ENCODE results near the gene GRID1. TPM values are rescaled to one million over a fixed set of nuclear protein-coding genes. Genes with fewer than 3 reads are reported as not detected.

The GRID1 gene
- polyA plus RNA-seq, 4 donors = 0.27 to 1.1 (median 0.40) TPM; not detected in 1

- Histone ChIP-seq H3K27me3 (ENCODE audit: control insufficient read depth in 3 of 3, insufficient read depth in 3 of 3, low read length in 3 of 3) (no peaks in the 10 kb centered on the region), H3K4me1 (ENCODE audit: control insufficient read depth in 3 of 3, insufficient read depth in 2 of 3, low read depth in 1 of 3, low read length in 2 of 3) (no peaks in the 10 kb centered on the region), H3K36me3 (ENCODE audit: control insufficient read depth in 3 of 3, insufficient read depth in 2 of 3, low read depth in 1 of 3, low read length in 3 of 3) (no peaks in the 10 kb centered on the region), H3K4me3 (ENCODE audit: low read depth in 1 of 3, low read length in 3 of 3) (no peak overlapping the region), H3K9me3 (ENCODE audit: control insufficient read depth in 2 of 2, insufficient read depth in 1 of 2, low read depth in 1 of 2, low read length in 1 of 2) (no peaks in the 10 kb centered on the region), H3K27ac (ENCODE audit: low read depth in 1 of 3, low read length in 2 of 3) (no peak overlapping the region)
- 57 to 67% (median 67%) methylated on average over 12 of the region's 12 CpGs for WGBS, 3 donors
- DNase-seq (no peak), FAIRE-seq (no peak)
These were observed 74.8 kb downstream of the GRID1 start for GRCh38 chr10:86291616-86292340.

- H3K4me3 ChIP-seq (ENCODE audit: low read depth in 1 of 3, low read length in 3 of 3) = no peak overlapping the region
- H3K9me3 ChIP-seq (ENCODE audit: control insufficient read depth in 2 of 2, insufficient read depth in 1 of 2, low read depth in 1 of 2, low read length in 1 of 2) = no peaks in the 10 kb centered on the region
- no peaks in the 10 kb centered on the region for H3K27me3 ChIP-seq (ENCODE audit: control insufficient read depth in 3 of 3, insufficient read depth in 3 of 3, low read length in 3 of 3)
- H3K27ac ChIP-seq (ENCODE audit: low read depth in 1 of 3, low read length in 2 of 3) = no peak overlapping the region
- WGBS, 3 donors = 69 to 77% (median 69%) methylated on average over 9 of the region's 9 CpGs
- DNase-seq (no peak), FAIRE-seq (no peak)
- no peaks in the 10 kb centered on the region for H3K36me3 ChIP-seq (ENCODE audit: control insufficient read depth in 3 of 3, insufficient read depth in 2 of 3, low read depth in 1 of 3, low read length in 3 of 3)
- H3K4me1 ChIP-seq (ENCODE audit: control insufficient read depth in 3 of 3, insufficient read depth in 2 of 3, low read depth in 1 of 3, low read length in 2 of 3) = no peaks in the 10 kb centered on the region
These were observed 75.5 kb downstream of the GRID1 start for GRCh38 chr10:86290933-86291615.

- Histone ChIP-seq H3K27ac (ENCODE audit: low read depth in 1 of 3, low read length in 2 of 3) (no peak overlapping the region), H3K4me1 (ENCODE audit: control insufficient read depth in 3 of 3, insufficient read depth in 2 of 3, low read depth in 1 of 3, low read length in 2 of 3) (no peaks in the 10 kb centered on the region), H3K27me3 (ENCODE audit: control insufficient read depth in 3 of 3, insufficient read depth in 3 of 3, low read length in 3 of 3) (no peaks in the 10 kb centered on the region), H3K9me3 (ENCODE audit: control insufficient read depth in 2 of 2, insufficient read depth in 1 of 2, low read depth in 1 of 2, low read length in 1 of 2) (no peaks in the 10 kb centered on the region), H3K36me3 (ENCODE audit: control insufficient read depth in 3 of 3, insufficient read depth in 2 of 3, low read depth in 1 of 3, low read length in 3 of 3) (no peaks in the 10 kb centered on the region), H3K4me3 (ENCODE audit: low read depth in 1 of 3, low read length in 3 of 3) (no peak overlapping the region)
- FAIRE-seq = no peak
- WGBS, 3 donors = 47 to 63% (median 60%) methylated on average over 2 of the region's 2 CpGs
- no peak for DNase-seq
These were observed 77.1 kb downstream of the GRID1 start for GRCh38 chr10:86289577-86289868.

GRCh38 chr10:86288695-86289576 is 77.7 kb downstream of the GRID1 start:
- H3K9me3 ChIP-seq (ENCODE audit: control insufficient read depth in 2 of 2, insufficient read depth in 1 of 2, low read depth in 1 of 2, low read length in 1 of 2) = no peaks in the 10 kb centered on the region
- H3K27me3 ChIP-seq (ENCODE audit: control insufficient read depth in 3 of 3, insufficient read depth in 3 of 3, low read length in 3 of 3) = no peaks in the 10 kb centered on the region
- H3K4me1 ChIP-seq (ENCODE audit: control insufficient read depth in 3 of 3, insufficient read depth in 2 of 3, low read depth in 1 of 3, low read length in 2 of 3) = no peaks in the 10 kb centered on the region
- FAIRE-seq (no peak), DNase-seq (no peak)
- 83 to 88% (median 88%) methylated on average over 10 of the region's 10 CpGs for WGBS, 3 donors
- H3K4me3 ChIP-seq (ENCODE audit: low read depth in 1 of 3, low read length in 3 of 3) = no peak overlapping the region
- H3K27ac ChIP-seq (ENCODE audit: low read depth in 1 of 3, low read length in 2 of 3) = no peak overlapping the region
- H3K36me3 ChIP-seq (ENCODE audit: control insufficient read depth in 3 of 3, insufficient read depth in 2 of 3, low read depth in 1 of 3, low read length in 3 of 3) = no peaks in the 10 kb centered on the region

GRCh38 chr10:86287966-86288579 is 78.5 kb downstream of the GRID1 start:
- Histone ChIP-seq H3K9me3 (ENCODE audit: control insufficient read depth in 2 of 2, insufficient read depth in 1 of 2, low read depth in 1 of 2, low read length in 1 of 2) (no peaks in the 10 kb centered on the region), H3K27me3 (ENCODE audit: control insufficient read depth in 3 of 3, insufficient read depth in 3 of 3, low read length in 3 of 3) (no peaks in the 10 kb centered on the region), H3K27ac (ENCODE audit: low read depth in 1 of 3, low read length in 2 of 3) (no peak overlapping the region), H3K4me1 (ENCODE audit: control insufficient read depth in 3 of 3, insufficient read depth in 2 of 3, low read depth in 1 of 3, low read length in 2 of 3) (no peaks in the 10 kb centered on the region), H3K36me3 (ENCODE audit: control insufficient read depth in 3 of 3, insufficient read depth in 2 of 3, low read depth in 1 of 3, low read length in 3 of 3) (no peaks in the 10 kb centered on the region), H3K4me3 (ENCODE audit: low read depth in 1 of 3, low read length in 3 of 3) (no peak overlapping the region)
- DNase-seq = no peak
- FAIRE-seq = no peak
- 61 to 67% (median 63%) methylated on average over 6 of the region's 6 CpGs for WGBS, 3 donors

GRCh38 chr10:86287110-86287793 is 79.3 kb downstream of the GRID1 start:
- H3K27ac ChIP-seq (ENCODE audit: low read depth in 1 of 3, low read length in 2 of 3) = no peak overlapping the region
- DNase-seq = no peak
- FAIRE-seq = no peak
- no peaks in the 10 kb centered on the region for H3K4me1 ChIP-seq (ENCODE audit: control insufficient read depth in 3 of 3, insufficient read depth in 2 of 3, low read depth in 1 of 3, low read length in 2 of 3)
- no peaks in the 10 kb centered on the region for H3K36me3 ChIP-seq (ENCODE audit: control insufficient read depth in 3 of 3, insufficient read depth in 2 of 3, low read depth in 1 of 3, low read length in 3 of 3)
- no peaks in the 10 kb centered on the region for H3K9me3 ChIP-seq (ENCODE audit: control insufficient read depth in 2 of 2, insufficient read depth in 1 of 2, low read depth in 1 of 2, low read length in 1 of 2)
- H3K27me3 ChIP-seq (ENCODE audit: control insufficient read depth in 3 of 3, insufficient read depth in 3 of 3, low read length in 3 of 3) = no peaks in the 10 kb centered on the region
- WGBS, 3 donors = 62 to 76% (median 65%) methylated on average over 10 of the region's 10 CpGs
- no peak overlapping the region for H3K4me3 ChIP-seq (ENCODE audit: low read depth in 1 of 3, low read length in 3 of 3)

- Histone ChIP-seq H3K4me1 (ENCODE audit: control insufficient read depth in 3 of 3, insufficient read depth in 2 of 3, low read depth in 1 of 3, low read length in 2 of 3) (no peaks in the 10 kb centered on the region), H3K4me3 (ENCODE audit: low read depth in 1 of 3, low read length in 3 of 3) (no peak overlapping the region), H3K27me3 (ENCODE audit: control insufficient read depth in 3 of 3, insufficient read depth in 3 of 3, low read length in 3 of 3) (no peaks in the 10 kb centered on the region), H3K27ac (ENCODE audit: low read depth in 1 of 3, low read length in 2 of 3) (no peak overlapping the region), H3K9me3 (ENCODE audit: control insufficient read depth in 2 of 2, insufficient read depth in 1 of 2, low read depth in 1 of 2, low read length in 1 of 2) (no peaks in the 10 kb centered on the region), H3K36me3 (ENCODE audit: control insufficient read depth in 3 of 3, insufficient read depth in 2 of 3, low read depth in 1 of 3, low read length in 3 of 3) (no peaks in the 10 kb centered on the region)
- no peak for FAIRE-seq
- WGBS, 3 donors = 75 to 85% (median 80%) methylated on average over 18 of the region's 18 CpGs
- DNase-seq = no peak
These were observed 80.1 kb downstream of the GRID1 start for GRCh38 chr10:86286236-86287109.
